Stimulated activated CD8-positive, alpha-beta memory T cell treated with anti-CD3 and anti-CD28 coated beads, Interleukin-2, amount 100 ng/mL, for 1 hour (primary cell): Measurements from ENCODE around the gene SLC25A33.

Experiments
- DNase-seq, 2 donors: peaks; one replicate each; pipeline ENCODE4 v3.0.0-alpha.2; 2020; ENCODE audit warnings: low read depth in 2 of 2

The SLC25A33 gene

DNA sequence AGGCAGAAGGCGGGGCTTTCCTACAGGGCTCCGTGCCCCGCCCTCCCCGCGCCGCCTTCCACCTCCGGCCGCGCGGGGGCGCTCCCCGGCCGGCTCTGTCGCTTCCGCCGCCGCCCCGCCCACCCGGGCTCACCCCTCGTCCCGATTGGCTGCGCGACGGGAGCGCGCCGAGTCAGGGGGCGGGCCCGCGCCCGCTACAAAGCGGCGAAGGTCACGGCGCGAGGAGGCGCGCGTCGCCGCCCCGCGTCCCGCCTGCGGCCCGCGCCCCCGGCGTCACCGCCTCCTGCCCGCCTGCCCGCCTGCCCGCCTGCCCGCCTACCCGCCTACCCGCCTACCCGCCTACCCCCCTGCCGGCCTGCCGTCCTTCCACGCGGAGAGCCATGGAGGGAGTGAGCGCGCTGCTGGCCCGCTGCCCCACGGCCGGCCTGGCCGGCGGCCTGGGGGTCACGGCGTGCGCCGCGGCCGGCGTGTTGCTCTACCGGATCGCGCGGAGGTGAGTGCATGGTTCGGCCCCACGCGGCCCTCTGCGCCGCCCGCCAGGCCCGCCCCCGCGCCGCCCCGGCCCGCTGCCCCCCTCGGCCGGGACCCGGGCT lies 49.4 kb downstream of the SLC25A33 start, which contains the start of gene TMEM201:
TMEM201 (plus strand) TSS at position 361 of the 593 bp plus-strand sequence; CDS start at position 381, 20 bp downstream.
- peak; percentile 88 to 91 for DNase-seq

DNA sequence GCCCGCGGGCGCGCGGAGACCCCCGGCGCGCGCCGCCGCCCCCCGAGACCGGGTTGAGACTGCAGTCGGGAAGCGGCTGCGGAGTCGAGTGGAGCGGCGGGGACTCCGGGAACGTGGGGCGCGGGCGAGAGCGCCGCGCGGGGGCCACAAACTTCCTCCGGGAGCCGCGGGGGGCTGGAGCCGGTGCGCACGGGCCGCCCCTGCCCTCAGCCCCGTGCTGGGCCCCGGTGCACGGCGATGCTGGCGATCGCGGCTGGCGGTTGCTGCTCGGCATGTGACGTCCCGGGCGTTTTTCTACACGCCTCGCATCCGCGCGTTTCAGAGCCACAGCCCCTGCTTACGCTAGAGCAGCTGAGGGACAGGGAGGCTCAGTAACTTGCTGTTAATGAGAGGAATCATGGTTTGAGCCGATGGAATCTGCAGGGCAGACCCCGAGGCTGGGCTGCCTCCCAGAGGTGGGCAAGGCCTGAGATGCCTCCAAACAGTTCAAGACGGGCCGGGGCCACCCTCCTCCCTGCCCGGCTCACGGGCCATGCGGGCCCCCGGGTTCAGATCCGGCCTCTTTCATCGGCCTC lies 50.0 kb downstream of the SLC25A33 start:
- DNase-seq: no peak

DNA sequence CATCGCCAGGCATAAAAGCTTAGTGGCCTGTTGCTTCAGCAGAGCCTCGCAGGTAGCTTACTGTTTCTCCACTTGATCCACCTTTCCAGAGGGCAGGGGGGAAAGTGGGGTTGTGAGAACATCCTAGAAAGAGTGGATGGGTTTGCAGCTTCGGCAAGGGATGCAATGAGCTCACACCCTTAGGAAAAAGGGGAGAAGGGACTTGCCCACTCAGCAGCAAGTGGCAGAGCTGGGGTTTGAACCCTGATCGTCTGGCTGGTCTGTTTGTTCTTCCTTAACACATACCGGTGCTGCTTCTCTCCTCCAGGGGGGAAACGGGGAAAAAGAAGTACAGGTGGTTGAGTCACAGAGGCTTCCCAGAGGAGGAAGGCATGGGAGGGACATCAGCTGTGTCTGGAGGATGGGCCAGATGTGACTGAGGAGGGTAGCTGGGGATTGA lies 50.5 kb downstream of the SLC25A33 start:
- no peak for DNase-seq

DNA sequence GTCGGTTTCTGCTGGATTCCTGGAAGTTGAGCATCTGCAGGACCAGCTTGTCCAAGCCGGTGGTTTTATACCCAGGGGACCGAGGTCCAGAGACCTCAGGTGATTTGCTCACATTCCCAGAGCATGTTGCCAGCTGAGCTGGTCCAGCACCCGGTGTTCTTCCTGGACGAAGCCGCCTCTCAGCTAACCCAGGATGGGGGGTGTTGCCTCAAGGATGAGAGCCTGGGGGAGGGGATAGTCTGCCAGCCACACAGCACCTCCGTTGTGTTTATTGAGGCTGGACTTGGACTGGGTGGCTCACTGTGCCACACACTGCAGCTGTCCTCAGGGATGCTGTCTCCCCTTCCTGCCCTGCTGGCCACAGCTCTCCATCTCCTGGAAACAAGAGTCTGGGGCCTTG lies 50.9 kb downstream of the SLC25A33 start:
- DNase-seq: no peak

DNA sequence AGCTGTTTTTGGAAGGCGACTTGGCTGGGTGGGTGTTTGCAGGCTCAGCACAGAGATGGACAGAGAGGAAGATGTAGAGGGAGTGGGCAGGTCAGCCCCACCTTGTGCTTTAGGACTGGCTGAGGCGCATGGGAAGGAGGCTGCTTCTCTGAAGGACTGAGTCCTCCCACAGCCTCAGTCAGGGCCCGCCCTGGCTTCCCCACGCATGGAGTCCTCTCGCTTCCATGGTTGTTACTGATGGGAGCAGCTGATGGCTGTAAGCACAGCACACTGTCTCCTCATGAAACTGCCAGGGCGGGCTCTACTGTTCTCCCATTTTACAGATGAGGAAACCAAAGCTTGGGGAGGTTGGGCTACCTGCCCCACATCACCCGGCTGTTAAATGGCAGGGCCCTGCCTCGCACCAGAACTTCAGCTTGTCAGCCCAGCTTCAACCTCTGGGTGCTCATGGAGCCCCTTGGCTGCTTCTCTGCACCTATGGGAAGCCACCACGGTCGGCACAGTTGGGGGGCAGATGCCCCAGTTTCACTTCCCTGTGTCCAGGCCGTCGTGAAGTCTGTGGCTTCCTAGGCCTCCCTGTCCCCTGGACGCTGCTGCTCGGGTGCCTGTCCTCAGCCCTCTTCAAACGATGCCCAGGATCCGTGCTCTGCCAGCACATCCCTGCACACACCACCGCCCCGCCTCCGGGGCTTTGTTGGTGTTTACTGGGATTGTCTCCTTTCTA lies 51.8 kb downstream of the SLC25A33 start:
- DNase-seq: no peak

DNA sequence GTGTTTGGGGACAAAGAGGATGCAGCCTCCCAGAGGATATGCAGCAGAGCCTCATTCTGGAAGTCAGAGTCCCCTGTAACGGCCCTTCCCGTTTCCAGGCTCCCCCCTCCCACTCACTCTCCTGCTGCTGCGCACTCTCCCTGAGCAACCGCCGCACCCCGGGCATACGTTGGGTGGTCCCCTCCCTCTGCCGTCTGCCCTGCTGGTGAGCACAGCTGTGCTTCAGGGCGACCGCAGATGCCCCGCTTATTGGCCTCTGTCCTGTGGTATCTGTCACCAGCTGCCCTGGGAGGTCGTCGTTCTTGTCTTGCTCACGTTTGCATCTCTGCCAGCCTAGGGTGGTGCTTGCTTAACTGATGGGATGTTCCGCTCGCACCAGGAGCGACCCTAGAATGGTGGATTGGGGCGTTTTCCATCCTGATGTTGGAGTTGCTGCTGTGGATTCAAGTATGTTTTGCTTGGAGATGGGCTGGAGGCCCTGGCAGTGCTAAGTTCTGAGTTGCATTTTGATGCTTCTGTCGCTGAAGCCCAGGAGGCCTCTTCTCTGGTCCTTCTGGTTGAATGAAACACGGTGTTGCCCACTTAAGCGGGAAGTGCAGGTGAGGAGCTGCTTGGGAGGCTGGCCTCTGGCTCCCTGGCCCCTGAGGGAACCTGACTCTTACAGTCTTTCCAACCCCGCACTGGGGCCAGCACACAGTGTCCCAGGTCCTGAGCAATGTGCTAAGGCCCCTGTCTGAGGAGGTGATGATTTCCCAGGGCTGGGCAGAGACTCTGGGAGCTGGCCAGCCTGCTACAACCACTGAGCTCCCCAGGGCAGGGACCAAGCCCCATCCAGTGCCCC lies 52.6 kb downstream of the SLC25A33 start:
- no peak for DNase-seq

DNA sequence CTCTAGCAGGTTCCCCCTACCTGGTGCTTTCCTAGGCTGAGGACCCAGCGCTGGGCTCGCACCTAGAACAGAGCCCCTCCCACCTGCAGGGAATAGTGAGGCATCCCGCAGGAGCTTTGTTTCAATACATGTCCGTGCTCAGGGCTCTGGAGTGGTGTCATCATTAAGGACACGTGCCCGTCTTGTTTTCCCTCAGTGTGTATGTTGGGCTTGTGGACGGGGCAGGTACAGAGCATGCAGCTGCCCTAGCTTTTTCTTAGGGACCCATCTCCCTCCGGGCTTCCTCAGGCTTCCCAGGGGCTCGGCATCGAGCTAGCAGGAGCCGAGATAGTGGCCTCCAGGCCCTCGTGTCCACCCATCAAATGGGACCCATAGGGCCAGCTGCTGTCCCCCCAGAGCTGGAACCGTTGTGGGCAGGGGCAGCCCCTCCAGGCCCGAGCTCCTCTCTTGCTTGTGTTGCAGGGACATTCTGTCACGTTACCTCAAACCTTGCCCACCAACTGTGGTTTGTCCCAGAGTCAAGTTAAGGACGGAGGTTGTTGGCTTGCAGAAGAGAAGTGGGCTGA lies 53.3 kb downstream of the SLC25A33 start:
- no peak for DNase-seq

DNA sequence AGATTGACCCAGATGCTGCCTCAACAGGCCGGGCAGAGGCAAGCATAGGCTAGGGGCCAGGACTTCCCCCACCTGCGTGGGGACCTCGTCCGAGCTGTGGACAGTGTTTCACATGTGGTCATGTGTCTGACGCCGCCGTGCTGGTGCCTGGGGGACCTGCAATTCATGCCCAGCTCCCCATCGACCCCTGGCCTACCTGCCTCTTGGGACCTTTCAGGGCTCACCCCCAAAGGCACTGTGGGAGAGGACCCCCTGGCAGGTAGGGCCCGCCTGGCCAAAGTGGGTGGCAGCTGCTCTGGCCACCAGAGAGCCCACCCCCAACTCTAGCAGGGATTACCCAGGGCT lies 53.9 kb downstream of the SLC25A33 start:
- DNase-seq: no peak

DNA sequence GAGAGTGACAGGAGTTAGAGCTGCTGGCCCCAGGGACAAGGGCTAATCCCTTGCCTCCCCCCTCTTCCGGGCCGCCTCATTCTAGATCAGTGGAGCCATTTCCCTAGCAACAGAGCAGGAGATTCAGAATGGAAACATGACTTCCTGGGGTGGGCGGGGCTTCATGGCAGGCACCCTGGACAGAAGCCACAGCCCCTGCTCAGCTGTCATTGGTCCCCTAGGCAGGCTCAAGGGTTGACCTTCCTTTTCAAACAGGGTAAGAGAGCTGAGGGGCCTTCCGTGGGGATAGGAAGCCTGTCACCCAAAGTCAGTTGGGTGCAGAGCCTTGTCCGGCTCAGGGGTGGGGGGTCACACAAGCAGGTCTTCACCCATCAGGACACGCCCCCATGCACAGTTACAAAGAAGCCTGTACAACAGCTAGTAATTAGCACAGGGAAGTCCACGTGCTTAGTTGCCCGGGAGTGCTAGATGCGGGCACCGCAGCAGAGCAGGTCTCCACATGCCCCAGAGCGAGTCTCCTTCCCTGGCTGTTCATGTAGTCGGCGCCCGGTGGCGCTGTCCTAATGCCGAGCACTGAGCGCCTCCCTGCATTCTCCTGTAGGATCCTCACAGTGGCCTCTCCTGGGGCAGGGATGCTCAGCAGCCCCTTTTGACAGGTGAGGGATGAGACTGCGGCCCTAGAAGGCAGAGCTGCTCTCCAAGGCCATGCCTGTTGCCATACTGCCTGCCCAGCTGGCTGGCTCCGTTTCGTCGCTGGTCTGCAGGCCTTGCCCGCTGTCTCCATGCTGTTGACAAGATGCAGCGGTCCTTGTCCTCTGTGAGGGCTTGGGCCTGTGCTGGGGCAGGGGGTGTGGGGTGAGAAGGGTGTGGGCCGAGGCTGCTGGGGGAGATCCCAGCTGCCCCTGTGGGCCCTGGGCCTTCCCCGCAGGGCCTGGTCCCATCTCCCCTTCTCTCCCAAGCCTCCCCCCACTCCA lies 54.5 kb downstream of the SLC25A33 start:
- DNase-seq: no peak

DNA sequence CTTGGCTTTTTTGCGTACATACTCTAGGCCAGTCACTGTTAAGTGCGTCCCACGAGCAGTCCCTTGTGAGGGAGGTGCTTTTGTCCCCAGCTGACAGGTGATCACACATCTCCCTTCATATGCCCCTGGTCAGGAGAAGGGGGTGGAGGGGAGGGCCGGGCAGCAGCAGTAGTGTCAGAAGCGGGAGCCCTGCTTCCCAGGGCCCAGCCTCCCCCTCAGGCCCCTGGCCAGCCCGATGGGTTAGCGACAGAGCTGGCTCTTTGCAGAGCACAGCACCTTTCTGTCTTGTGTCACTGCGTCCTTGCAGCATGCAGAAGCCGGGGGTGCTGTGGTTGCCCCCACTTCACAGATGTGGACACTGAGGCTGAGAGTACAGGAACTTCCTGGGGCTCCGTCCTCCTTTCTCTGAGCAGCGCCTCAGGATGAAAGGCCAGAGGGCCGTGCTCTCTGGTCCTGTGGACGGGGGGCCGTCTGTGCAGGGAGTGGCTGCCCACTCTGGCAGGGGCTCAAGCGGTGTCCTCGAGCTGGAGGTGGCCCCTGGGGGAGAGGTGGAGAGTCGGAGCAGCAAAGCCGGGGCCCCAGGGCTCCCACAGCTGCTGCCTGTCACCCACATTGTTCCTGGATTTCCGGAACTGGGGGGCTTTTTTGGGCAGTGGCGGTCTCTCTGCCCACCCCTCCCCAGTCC lies 55.3 kb downstream of the SLC25A33 start:
- no peak for DNase-seq

DNA sequence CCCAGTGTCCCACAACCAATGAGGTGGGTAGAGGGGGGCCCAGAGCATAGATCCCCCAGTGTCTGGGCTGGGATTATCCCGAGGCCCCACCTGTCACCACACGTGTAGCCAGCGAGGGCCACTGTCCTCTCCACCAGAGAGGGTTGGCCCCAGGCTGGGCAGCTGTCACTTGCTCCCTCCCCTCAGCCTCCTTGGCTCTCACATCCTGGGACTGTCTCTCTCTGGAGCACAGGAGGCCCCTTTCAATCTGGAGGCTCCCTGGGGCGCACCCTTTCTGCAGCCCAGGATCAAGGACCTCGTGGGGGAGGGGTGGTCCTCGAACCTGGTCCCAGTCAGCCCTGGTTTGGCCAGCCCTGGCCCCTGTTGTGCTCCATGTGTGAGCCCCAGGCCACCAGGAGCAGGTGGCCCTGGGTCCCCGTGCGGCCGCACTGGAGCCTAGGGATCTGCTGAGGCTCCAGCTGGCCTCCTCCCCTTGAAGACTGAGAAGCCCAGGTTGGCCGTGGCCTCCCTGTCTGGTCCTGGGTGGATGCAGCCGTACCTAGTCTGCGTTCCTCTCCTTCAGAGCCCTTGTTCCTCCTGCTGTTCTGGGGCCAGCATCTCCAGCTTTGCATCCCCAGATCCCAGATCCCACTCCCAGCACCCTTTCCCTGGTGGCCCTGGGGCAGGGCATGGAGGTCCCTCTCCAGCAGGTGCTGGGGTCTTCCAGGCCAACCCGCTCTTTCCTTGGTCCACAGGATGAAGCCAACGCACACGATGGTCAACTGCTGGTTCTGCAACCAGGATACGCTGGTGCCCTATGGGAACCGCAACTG lies 56.1 kb downstream of the SLC25A33 start:
- no peak for DNase-seq

DNA sequence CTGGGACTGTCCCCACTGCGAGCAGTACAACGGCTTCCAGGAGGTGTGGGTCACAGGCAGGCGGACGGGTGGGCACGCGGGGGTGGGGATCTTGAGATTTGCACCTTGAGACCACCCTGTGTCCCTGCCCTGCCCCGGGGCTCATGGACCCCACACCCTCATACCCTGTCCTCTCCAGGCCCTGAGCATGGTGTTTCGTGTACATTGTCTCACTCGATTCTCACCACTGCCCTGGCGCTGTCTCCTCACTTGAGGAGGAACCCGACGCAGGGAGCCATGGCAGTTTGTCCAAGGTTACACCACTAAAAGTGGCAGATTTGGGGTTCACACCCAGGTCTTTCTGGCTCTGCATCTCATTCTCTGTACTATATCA lies 56.7 kb downstream of the SLC25A33 start:
- DNase-seq: no peak

DNA sequence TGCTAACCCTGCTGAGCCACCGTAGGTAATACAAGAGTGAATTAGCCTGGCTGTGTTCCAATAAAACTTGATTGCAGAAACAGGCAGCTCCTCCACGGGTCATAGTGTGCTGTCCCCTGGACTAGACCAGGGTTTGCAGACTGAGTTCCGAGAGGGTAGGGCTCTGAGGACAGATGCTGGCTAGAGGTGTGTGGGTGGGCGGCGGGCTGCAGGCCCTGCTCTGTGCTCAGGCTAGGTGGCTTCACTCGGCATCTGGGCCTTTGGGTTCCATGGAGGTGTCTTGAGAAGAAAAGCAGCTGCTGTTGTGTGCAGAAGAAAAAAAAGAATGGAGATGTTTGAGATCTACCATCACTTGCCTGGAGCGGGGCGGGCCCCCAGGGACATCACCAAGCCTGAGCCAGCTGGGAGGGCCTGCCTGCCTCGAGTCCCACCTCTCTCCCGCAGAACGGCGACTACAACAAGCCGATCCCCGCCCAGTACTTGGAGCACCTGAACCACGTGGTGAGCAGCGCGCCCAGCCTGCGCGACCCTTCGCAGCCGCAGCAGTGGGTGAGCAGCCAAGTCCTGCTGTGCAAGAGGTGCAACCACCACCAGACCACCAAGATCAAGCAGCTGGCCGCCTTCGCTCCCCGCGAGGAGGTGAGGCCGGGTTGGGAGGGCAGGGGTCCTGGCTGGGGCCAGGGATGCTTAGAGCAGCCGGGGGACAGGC lies 57.3 kb downstream of the SLC25A33 start:
- DNase-seq: no peak

DNA sequence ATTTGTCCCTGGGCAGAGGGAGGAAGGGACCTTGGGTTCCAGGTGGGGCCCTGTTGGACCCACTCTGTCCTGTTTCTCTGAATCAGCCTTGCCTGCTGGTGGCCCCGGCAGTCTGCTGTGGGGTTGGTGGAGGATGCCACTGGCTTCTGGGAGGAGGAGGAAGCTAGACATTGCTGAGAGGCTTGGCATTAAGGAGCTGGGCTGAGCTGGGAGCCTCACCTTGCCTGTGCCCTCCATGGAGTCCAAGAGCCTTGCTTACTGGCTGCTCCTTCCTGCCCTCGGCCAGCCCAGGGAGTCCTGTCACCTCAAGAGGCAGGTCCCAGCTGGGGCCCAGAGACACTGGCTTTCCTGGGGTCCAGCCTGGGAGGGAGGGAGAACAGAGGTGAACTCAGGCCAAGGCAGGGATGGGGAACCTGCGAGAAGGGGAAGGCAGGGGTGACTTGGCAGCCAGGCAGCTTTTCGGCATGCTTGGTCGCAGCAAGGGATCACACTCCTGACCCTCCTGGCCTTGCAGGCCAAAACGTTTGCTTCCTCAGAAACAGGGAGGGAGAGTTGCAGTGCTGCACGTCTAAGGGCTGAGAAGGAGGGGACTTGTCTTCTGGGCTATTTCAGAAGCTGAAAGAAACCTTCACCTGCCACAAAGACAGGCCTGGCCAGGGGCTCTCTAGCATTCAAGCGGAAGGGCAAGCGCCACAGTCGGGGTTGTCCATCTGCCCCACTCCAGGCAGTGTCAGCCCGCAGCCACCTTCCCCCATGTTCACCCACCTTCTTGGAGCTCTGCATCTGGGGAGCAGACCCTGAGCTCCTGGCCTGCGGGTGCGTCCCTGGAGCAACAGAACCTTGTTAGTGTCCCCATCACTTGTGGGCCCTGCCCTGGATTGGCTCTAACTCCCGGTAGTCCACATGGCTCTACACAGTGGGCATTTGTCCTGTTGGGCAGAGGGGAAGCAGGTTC lies 58.4 kb downstream of the SLC25A33 start:
- no peak for DNase-seq

DNA sequence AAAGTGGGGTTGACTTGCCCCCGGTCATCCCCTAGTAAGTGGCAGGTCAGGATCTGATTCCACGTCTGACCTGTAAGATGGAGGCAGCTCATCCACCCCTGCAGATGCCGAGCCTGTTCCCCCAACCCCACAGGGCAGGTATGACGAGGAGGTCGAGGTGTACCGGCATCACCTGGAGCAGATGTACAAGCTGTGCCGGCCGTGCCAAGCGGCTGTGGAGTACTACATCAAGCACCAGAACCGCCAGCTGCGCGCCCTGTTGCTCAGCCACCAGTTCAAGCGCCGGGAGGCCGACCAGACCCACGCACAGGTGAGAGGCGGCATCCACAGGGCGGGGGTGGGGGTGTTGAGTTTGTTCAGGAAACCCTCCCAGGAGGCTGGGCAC lies 59.0 kb downstream of the SLC25A33 start:
- no peak for DNase-seq

DNA sequence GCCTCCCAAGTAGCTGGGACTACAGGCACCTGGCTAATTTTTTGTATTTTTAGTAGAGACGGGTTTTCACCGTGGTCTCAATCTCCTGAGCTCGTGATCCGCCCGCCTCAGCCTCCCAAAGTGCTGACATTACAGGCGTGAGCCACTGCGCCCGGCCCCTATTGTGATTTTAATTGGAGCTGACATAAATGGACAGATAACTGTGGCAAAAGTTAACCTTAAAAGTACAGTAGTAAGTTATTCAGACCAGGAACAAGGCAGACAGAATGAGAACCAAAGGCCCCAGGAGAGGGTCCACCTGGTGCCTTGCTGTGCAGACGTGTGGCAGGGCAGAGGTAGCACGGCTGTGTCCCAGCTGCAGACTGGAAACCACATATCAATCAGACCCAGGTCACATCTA lies 60.5 kb downstream of the SLC25A33 start:
- no peak for DNase-seq
